Astrocyte of the spinal cord (primary cell): ENCODE measurements around the gene IRAK2.
"Not testable (repeated sequence)": the region's sequence is repeated elsewhere in the genome, so short reads cannot be mapped to it uniquely, and the experiment has no call there.

Experiments used
- DNase-seq: peaks from one replicate; pipeline ENCODE4 v3.0.0; 2011; ENCODE audit warnings: low read depth, low spot score
- H3K4me3 ChIP-seq: 2 replicates; pipeline ENCODE4 v1.5.1; 2011; ENCODE audit warnings: low read depth, mild to moderate bottlenecking, low read length, moderate library complexity
- in situ Hi-C: cut with HindIII; loops from 2 replicates; pipeline ENCODE4 v1.10.0; 2017; ENCODE audit warnings: low sequenced_read_pairs
- TF ChIP-seq, protein P1 (sequence below): IDR thresholded peaks from 2 replicates; pipeline ENCODE4 v1.5.1; 2012; ENCODE audit warnings: low read depth, mild to moderate bottlenecking, low read length, inconsistent platforms

IRAK2 gene

DNA sequence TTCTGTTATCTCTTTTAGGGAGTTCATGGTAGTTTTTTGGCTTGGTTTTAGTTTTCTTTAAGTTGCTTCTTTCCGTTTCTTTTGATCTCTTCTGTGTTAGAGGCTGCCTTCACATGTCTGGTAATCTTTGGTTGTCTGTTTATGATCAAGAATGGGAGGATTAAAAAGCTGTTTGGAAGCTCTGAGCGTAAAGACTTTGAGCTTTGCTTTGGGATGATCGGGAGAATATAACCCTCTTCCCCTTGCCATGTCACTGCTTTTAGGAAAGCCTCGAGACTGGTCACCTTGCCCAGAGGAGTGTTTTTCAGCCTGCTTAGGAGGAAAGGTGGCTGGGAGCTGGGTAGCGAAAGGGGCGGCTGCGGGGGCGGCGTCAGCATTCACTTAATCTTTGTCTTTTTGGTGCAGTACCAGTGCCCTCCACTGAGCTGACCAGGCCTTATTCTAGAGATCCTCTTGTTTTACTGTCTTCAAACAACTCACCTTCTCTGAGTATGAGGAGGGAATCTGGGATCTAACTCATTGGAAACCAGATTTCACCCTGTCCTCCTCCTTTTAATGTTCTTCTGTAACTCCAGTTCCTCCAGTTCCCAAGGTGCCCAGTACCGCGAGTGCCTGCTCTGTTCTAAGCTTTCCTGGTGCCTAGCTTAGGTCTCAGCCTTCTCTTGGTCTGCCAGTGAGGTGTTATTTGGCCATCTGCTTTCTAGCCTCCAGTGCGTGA, 99.1 kb downstream of the IRAK2 start:
- TF ChIP-seq, protein P1, sequence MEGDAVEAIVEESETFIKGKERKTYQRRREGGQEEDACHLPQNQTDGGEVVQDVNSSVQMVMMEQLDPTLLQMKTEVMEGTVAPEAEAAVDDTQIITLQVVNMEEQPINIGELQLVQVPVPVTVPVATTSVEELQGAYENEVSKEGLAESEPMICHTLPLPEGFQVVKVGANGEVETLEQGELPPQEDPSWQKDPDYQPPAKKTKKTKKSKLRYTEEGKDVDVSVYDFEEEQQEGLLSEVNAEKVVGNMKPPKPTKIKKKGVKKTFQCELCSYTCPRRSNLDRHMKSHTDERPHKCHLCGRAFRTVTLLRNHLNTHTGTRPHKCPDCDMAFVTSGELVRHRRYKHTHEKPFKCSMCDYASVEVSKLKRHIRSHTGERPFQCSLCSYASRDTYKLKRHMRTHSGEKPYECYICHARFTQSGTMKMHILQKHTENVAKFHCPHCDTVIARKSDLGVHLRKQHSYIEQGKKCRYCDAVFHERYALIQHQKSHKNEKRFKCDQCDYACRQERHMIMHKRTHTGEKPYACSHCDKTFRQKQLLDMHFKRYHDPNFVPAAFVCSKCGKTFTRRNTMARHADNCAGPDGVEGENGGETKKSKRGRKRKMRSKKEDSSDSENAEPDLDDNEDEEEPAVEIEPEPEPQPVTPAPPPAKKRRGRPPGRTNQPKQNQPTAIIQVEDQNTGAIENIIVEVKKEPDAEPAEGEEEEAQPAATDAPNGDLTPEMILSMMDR = peak; percentile 52
- no peak overlapping the region for H3K4me3 ChIP-seq
- peak; percentile 57 for DNase-seq
- in situ Hi-C loops = no loop called here

- in situ Hi-C loops = no loop called here
Measured at GRCh38 chr3:10265833-10266232, 101.1 kb downstream of the IRAK2 start.

DNA sequence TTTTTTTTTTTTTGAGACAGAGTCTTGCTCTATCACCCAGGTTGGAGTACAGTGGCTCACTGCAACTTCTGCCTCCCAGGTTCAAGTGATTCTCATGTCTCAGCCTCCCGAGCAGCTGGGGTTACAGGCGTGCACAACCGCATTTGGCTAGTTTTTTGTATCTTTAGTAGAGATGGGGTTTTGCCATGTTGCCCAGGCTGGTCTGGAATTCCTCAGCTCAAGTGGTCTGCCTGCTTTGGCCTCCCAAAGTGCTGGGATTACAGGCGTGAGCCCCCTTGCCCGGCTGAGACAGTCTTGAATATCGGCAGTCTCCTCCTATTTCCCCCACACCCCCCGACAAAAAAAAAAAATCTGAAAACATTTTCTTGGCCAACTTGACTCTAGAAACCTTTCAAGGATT, 102.2 kb downstream of the IRAK2 start:
- in situ Hi-C loops, H3K4me3 ChIP-seq, DNase-seq: not testable (repeated sequence)

More at GRCh38 chr3:10265833-10266232, 101.1 kb downstream of the IRAK2 start:
- no peak for DNase-seq
- TF ChIP-seq, protein P1 = no peak
- H3K4me3 ChIP-seq = no peak overlapping the region

- TF ChIP-seq, protein P1 = no peak
- DNase-seq = no peak
- no peak overlapping the region for H3K4me3 ChIP-seq
- in situ Hi-C loops = no loop called here
Measured at GRCh38 chr3:10268116-10268515, 103.4 kb downstream of the IRAK2 start.

DNA sequence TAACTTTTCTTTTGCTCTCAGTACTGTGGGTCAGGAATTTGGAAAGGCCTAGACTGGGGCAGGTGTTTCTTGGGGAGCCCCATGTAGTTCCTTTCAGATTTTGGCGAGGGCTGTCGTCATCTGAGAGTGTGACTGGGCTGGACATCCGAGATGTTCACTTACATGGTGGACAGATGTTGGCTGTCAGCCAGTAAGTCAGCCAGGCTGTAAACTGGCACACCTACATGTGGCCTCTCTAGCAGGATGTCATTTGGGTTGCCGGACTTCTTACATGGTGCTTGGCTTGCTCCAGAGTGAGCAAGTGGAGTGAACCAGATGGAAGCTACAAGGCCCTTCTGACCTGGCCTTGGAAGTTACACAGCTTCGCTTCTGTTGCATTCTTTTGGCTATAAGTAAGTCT, 104.2 kb downstream of the IRAK2 start:
- no peak for DNase-seq
- TF ChIP-seq, protein P1 = no peak
- no peak overlapping the region for H3K4me3 ChIP-seq
- in situ Hi-C loops = no loop called here

- in situ Hi-C loops = no loop called here
- H3K4me3 ChIP-seq = no peak overlapping the region
- TF ChIP-seq, protein P1 = no peak
- DNase-seq = no peak
Measured at GRCh38 chr3:10269443-10269842, 104.7 kb downstream of the IRAK2 start.

DNA sequence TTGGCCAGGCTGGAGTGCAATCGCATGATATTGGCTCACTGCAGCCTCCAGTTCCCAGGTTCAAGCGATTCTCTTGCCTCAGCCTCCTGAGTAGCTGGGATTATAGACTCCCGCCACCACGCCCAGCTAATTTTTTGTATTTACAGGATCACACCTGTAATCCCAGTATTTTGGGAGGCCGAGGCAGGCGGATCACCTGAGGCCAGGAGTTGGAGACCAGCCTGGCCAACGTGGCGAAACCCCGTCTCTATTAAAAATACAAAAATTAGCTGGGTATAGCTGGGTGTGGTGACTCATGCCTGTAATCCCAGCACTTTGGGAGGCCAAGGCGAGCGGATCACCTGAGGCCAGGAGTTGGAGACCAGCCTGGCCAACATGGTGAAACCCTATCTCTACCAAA, 107.8 kb downstream of the IRAK2 start:
- in situ Hi-C loops, DNase-seq: not testable (repeated sequence)

DNA sequence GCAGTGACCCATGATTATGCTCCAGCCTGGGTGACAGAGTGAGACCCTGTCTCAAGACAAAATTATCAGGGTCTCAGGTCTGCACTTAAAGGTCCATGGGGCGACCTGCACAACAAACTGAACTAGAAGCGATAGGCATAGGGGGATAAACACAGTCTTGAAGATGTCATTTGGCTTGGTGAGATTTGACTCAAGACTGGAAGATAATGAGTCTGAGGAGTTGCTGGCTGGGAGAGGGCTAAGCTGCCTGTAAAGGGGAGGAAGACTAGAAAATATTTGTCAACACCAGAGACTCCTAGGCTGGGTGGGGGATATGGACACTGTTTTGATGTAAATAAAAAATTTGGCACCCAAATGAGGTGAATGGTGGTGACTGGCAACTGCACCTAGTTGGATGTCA, 108.3 kb downstream of the IRAK2 start:
- in situ Hi-C loops = no loop called here
- no peak overlapping the region for H3K4me3 ChIP-seq
- no peak for DNase-seq
- TF ChIP-seq, protein P1 = no peak

More for the DNA sequence above, 107.8 kb downstream of the IRAK2 start:
- not testable (repeated sequence) for H3K4me3 ChIP-seq
